HG03175 (cell line): ENCODE data around the gene BMP6.

Experiments used
- ATAC-seq: cut with Tn5 transposase; IDR thresholded peaks from one replicate; pipeline ENCODE4 v1.9.1; 2021; ENCODE audit warnings: mild to moderate bottlenecking, moderate library complexity; ENCODE audit not compliant: unreplicated experiment

The BMP6 gene

GRCh38 chr6:7919871-7920270 lies 194.0 kb downstream of the BMP6 start:
- ATAC-seq: no peak

DNA sequence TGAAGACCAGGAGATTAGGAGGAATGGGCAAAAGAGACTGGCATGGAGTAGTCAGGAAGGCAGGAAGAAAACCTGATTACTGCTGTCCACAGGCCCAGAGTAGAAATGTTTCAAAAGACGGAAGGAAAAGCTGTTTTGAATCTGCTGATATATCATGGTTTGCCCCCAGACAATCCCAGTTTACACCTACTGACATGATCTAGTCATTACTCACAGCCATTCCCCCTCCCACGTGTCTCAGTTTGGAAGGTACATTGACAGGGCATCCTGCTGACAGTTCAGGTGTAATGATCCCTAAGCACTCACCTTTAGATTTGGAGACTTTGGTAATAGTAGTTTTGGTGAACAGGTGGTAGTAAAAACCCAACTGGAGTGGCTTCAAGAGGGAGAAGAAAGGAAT lies 194.5 kb downstream of the BMP6 start:
- ATAC-seq: no peak

GRCh38 chr6:7921046-7921445 lies 195.1 kb downstream of the BMP6 start:
- no peak for ATAC-seq

GRCh38 chr6:7921632-7922092 lies 195.8 kb downstream of the BMP6 start:
- no peak for ATAC-seq

- no peak for ATAC-seq
These were observed 196.7 kb downstream of the BMP6 start for GRCh38 chr6:7922596-7922995.

GRCh38 chr6:7924867-7925266 lies 199.0 kb downstream of the BMP6 start:
- ATAC-seq: no peak
